ENCODE results near the gene PRAME. TPM values are rescaled to one million over a fixed set of nuclear protein-coding genes. Genes with fewer than 3 reads are reported as not detected.

The PRAME gene
- total RNA-seq, 1 experiment from 2014 or later, result 68.4 TPM

GRCh38 chr22:22535662-22536061, 23.4 kb downstream of the PRAME start:
- ChIA-PET POLR2A (no interaction called here), CTCF (no interaction called here)
- H3K4me3 ChIP-seq (ENCODE audit: low read depth in 2 of 2, low read length in 2 of 2), result no peak overlapping the region
- H3K9me3 ChIP-seq (ENCODE audit: control insufficient read depth, insufficient read depth, low read depth, low read length), result no peaks in the 10 kb centered on the region
- no peaks in the 10 kb centered on the region for H3K36me3 ChIP-seq (ENCODE audit: control insufficient read depth, insufficient read depth, low read length)
- no peak for ATAC-seq
- no peak for DNase-seq (ENCODE audit: low read depth, low spot score)
- in situ Hi-C loops (cut with HindIII; ENCODE audit: low pct_unique_long_range_greater_than_20kb, low sequenced_read_pairs) (no loop called here), intact Hi-C loops (cut with micrococcal nuclease; ENCODE audit: unreplicated experiment) (no loop called here)
- no peaks in the 10 kb centered on the region for H3K27me3 ChIP-seq (ENCODE audit: control insufficient read depth, insufficient read depth, low read length)
- H3K27ac ChIP-seq (ENCODE audit: low read length), result no peak overlapping the region
- TF ChIP-seq SIN3A (IDR thresholded peaks at IDR 0.05; ENCODE audit: borderline replicate concordance, insufficient read depth, low read depth, low read length) (no peak), REST (IDR thresholded peaks at IDR 0.05; ENCODE audit: insufficient read depth in 1 of 2, low read depth in 2 of 2, low read length in 1 of 2) (no peak), TCF7L2 (IDR thresholded peaks at IDR 0.05; ENCODE audit: low read depth, low read length) (no peak)
- TF ChIP-seq, protein P1, sequence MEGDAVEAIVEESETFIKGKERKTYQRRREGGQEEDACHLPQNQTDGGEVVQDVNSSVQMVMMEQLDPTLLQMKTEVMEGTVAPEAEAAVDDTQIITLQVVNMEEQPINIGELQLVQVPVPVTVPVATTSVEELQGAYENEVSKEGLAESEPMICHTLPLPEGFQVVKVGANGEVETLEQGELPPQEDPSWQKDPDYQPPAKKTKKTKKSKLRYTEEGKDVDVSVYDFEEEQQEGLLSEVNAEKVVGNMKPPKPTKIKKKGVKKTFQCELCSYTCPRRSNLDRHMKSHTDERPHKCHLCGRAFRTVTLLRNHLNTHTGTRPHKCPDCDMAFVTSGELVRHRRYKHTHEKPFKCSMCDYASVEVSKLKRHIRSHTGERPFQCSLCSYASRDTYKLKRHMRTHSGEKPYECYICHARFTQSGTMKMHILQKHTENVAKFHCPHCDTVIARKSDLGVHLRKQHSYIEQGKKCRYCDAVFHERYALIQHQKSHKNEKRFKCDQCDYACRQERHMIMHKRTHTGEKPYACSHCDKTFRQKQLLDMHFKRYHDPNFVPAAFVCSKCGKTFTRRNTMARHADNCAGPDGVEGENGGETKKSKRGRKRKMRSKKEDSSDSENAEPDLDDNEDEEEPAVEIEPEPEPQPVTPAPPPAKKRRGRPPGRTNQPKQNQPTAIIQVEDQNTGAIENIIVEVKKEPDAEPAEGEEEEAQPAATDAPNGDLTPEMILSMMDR (IDR thresholded peaks at IDR 0.05), result no peak
- no peaks in the 10 kb centered on the region for H3K4me1 ChIP-seq (ENCODE audit: control insufficient read depth, insufficient read depth, low read length)
- no TSS peak for BruUV-seq (replicated peaks)

- in situ Hi-C loops (cut with HindIII; ENCODE audit: low pct_unique_long_range_greater_than_20kb, low sequenced_read_pairs), result no loop called here
- no peak overlapping the region for H3K4me3 ChIP-seq (ENCODE audit: low read depth in 2 of 2, low read length in 2 of 2)
- no peak for TF ChIP-seq POLR2AphosphoS5 (IDR thresholded peaks at IDR 0.05; ENCODE audit: low read depth, low read length)
- TF ChIP-seq REST (IDR thresholded peaks at IDR 0.05; ENCODE audit: insufficient read depth in 1 of 2, low read depth in 2 of 2, low read length in 1 of 2), result no peak
- TF ChIP-seq SIN3A (IDR thresholded peaks at IDR 0.05; ENCODE audit: borderline replicate concordance, insufficient read depth, low read depth, low read length), result no peak
- H3K27me3 ChIP-seq (ENCODE audit: control insufficient read depth, insufficient read depth, low read length), result no peaks in the 10 kb centered on the region
- H3K9me3 ChIP-seq (ENCODE audit: control insufficient read depth, insufficient read depth, low read depth, low read length), result no peaks in the 10 kb centered on the region
- POLR2A ChIA-PET, result no interaction called here
- no TSS peak for BruUV-seq (replicated peaks)
- no peaks in the 10 kb centered on the region for H3K36me3 ChIP-seq (ENCODE audit: control insufficient read depth, insufficient read depth, low read length)
- intact Hi-C loops (cut with micrococcal nuclease; ENCODE audit: unreplicated experiment), result no loop called here
- H3K4me1 ChIP-seq (ENCODE audit: control insufficient read depth, insufficient read depth, low read length), result no peaks in the 10 kb centered on the region
- no peak for ATAC-seq
- no peak for DNase-seq (ENCODE audit: low read depth, low spot score)
- CTCF ChIA-PET, result no interaction called here
- no peak overlapping the region for H3K27ac ChIP-seq (ENCODE audit: low read length)
These were observed 24.3 kb downstream of the PRAME start for GRCh38 chr22:22534604-22535415.

Measured in Panc1 (cell line).